ENCODE data around the gene CHRNA5.

CHRNA5 gene

GRCh38 chr15:78627348-78627747, 62.0 kb downstream of the CHRNA5 start:
- Histone ChIP-seq H3K9me3 (ENCODE audit: low read length) (no peaks in the 10 kb centered on the region), H3F3A (ENCODE audit: insufficient read depth, low read length) (no peaks in the 10 kb centered on the region), H3K4me3 (ENCODE audit: low read depth, low read length, poor library complexity, severe bottlenecking) (no peak overlapping the region), H3K4me2 (ENCODE audit: low read length) (no peak overlapping the region), H3K9ac (ENCODE audit: low read length) (no peak overlapping the region), H3K27ac (ENCODE audit: low read depth, low read length, poor library complexity, severe bottlenecking) (no peak overlapping the region), H3K27me3 (ENCODE audit: insufficient read depth, low read length) (peaks cover 12% of the 10 kb centered on the region; the same call in 1 of the 2 replicates), H3K36me3 (ENCODE audit: insufficient read depth, low read length) (no peaks in the 10 kb centered on the region), H4K20me1 (ENCODE audit: insufficient read depth, low read length) (no peaks in the 10 kb centered on the region), H3K4me1 (ENCODE audit: insufficient read depth, low read length, severe bottlenecking) (no peaks in the 10 kb centered on the region), H2AFZ (ENCODE audit: low read length) (no peak overlapping the region), H3K79me2 (ENCODE audit: insufficient read depth, low read length) (no peaks in the 10 kb centered on the region), H3K9me2 (ENCODE audit: low read depth, low read length) (no peaks in the 10 kb centered on the region)
- TF ChIP-seq CTCF (IDR thresholded peaks at IDR 0.05; ENCODE audit: low read length): no peak
- no peak for TF ChIP-seq EZH2 (IDR thresholded peaks at IDR 0.05; ENCODE audit: borderline replicate concordance, low read length)

- TF ChIP-seq CTCF (IDR thresholded peaks at IDR 0.05; ENCODE audit: low read length): no peak
- no peak for TF ChIP-seq EZH2 (IDR thresholded peaks at IDR 0.05; ENCODE audit: borderline replicate concordance, low read length)
- H2AFZ ChIP-seq (ENCODE audit: low read length): no peak overlapping the region
- H3K4me1 ChIP-seq (ENCODE audit: insufficient read depth, low read length, severe bottlenecking): no peaks in the 10 kb centered on the region
- H3K36me3 ChIP-seq (ENCODE audit: insufficient read depth, low read length): no peaks in the 10 kb centered on the region; the same call in 1 of the 2 replicates
- peaks cover 15% of the 10 kb centered on the region; the same call in 1 of the 2 replicates for H3K27me3 ChIP-seq (ENCODE audit: insufficient read depth, low read length)
- no peak overlapping the region for H3K4me2 ChIP-seq (ENCODE audit: low read length)
- H3K27ac ChIP-seq (ENCODE audit: low read depth, low read length, poor library complexity, severe bottlenecking): no peak overlapping the region
- no peak overlapping the region for H3K4me3 ChIP-seq (ENCODE audit: low read depth, low read length, poor library complexity, severe bottlenecking)
- H4K20me1 ChIP-seq (ENCODE audit: insufficient read depth, low read length): no peaks in the 10 kb centered on the region
- H3F3A ChIP-seq (ENCODE audit: insufficient read depth, low read length): no peaks in the 10 kb centered on the region
- H3K9me3 ChIP-seq (ENCODE audit: low read length): no peaks in the 10 kb centered on the region
- no peak overlapping the region for H3K9ac ChIP-seq (ENCODE audit: low read length)
- no peaks in the 10 kb centered on the region for H3K79me2 ChIP-seq (ENCODE audit: insufficient read depth, low read length)
- H3K9me2 ChIP-seq (ENCODE audit: low read depth, low read length): no peaks in the 10 kb centered on the region
These were observed 62.9 kb downstream of the CHRNA5 start for GRCh38 chr15:78628227-78628626.

GRCh38 chr15:78629031-78629715, 63.9 kb downstream of the CHRNA5 start:
- Histone ChIP-seq H3K4me2 (ENCODE audit: low read length) (no peak overlapping the region), H3K27me3 (ENCODE audit: insufficient read depth, low read length) (peaks cover 20% of the 10 kb centered on the region; the same call in 1 of the 2 replicates), H3K36me3 (ENCODE audit: insufficient read depth, low read length) (no peaks in the 10 kb centered on the region; the same call in 1 of the 2 replicates), H3K9ac (ENCODE audit: low read length) (no peak overlapping the region), H3F3A (ENCODE audit: insufficient read depth, low read length) (no peaks in the 10 kb centered on the region), H4K20me1 (ENCODE audit: insufficient read depth, low read length) (no peaks in the 10 kb centered on the region), H3K4me1 (ENCODE audit: insufficient read depth, low read length, severe bottlenecking) (no peaks in the 10 kb centered on the region), H3K9me3 (ENCODE audit: low read length) (peaks cover 3% of the 10 kb centered on the region; the same call in 1 of the 2 replicates), H3K9me2 (ENCODE audit: low read depth, low read length) (no peaks in the 10 kb centered on the region), H3K79me2 (ENCODE audit: insufficient read depth, low read length) (no peaks in the 10 kb centered on the region), H3K27ac (ENCODE audit: low read depth, low read length, poor library complexity, severe bottlenecking) (no peak overlapping the region), H2AFZ (ENCODE audit: low read length) (no peak overlapping the region), H3K4me3 (ENCODE audit: low read depth, low read length, poor library complexity, severe bottlenecking) (no peak overlapping the region)
- no peak for TF ChIP-seq CTCF (IDR thresholded peaks at IDR 0.05; ENCODE audit: low read length)
- TF ChIP-seq EZH2 (IDR thresholded peaks at IDR 0.05; ENCODE audit: borderline replicate concordance, low read length): no peak
